WTC11 (cell line): ENCODE results near the gene GLIPR2. TPM values are rescaled to one million over a fixed set of nuclear protein-coding genes. Genes with fewer than 3 reads are reported as not detected.

Experiments used
- ATAC-seq: fragments of 200-7000 bp; cut with Tn5 transposase; 2 replicates; pipeline ENCODE4 v1.10.0; 2021; ENCODE audit warnings: mild to moderate bottlenecking, moderate library complexity
- CTCF ChIA-PET: fragments of 300-600 bp; sonication (Branson Sonifier 250); formaldehyde crosslinking; loops from one replicate; lab custom pipeline; 2021; ENCODE audit warnings: antibody characterized with exemption; lab: Charles Lee
- POLR2A ChIA-PET: fragments of 350-600 bp; sonication (Branson Sonifier 250); formaldehyde crosslinking; loops from one replicate; lab custom pipeline; 2021; ENCODE audit warnings: antibody characterized with exemption; lab: Charles Lee
- DNase-seq: peaks from one replicate; pipeline ENCODE4 v3.0.0; 2021; ENCODE audit warnings: low spot score
- H3K27ac Mint-ChIP-seq: 2 replicates; pipeline ENCODE4 v1.8.0; 2021; ENCODE audit warnings: mixed read lengths
- H3K27me3 Mint-ChIP-seq: 2 replicates; pipeline ENCODE4 v1.8.0; 2021; ENCODE audit warnings: low read depth, mild to moderate bottlenecking, moderate library complexity, mixed read lengths
- H3K36me3 Mint-ChIP-seq: 2 replicates; pipeline ENCODE4 v1.8.0; 2021; ENCODE audit warnings: mixed read lengths
- H3K4me1 Mint-ChIP-seq: 2 replicates; pipeline ENCODE4 v1.8.0; 2022; ENCODE audit warnings: mixed read lengths
- H3K4me3 Mint-ChIP-seq: 2 replicates; pipeline ENCODE4 v1.8.0; 2021; ENCODE audit warnings: mild to moderate bottlenecking, moderate library complexity, mixed read lengths
- H3K9me3 Mint-ChIP-seq: 2 replicates; pipeline ENCODE4 v1.8.0; 2021; ENCODE audit warnings: mixed read lengths
- ESRRA ChIP-seq: sonication (generic); formaldehyde crosslinking; IDR thresholded peaks from 2 replicates; pipeline ENCODE4 v1.8.1; 2022; ENCODE audit warnings: mild to moderate bottlenecking, missing genetic modification reagents, borderline replicate concordance
- FOXP1 ChIP-seq: sonication (generic); formaldehyde crosslinking; IDR thresholded peaks from 2 replicates; pipeline ENCODE4 v1.8.0; 2022; ENCODE audit warnings: missing genetic modification reagents, mild to moderate bottlenecking, moderate library complexity, borderline replicate concordance
- GABPB1 ChIP-seq: sonication (generic); formaldehyde crosslinking; IDR thresholded peaks from 2 replicates; pipeline ENCODE4 v1.8.1; 2023; ENCODE audit warnings: mild to moderate bottlenecking, missing genetic modification reagents
- GTF2I ChIP-seq: fragments of 250-450 bp; sonication (Bioruptor Pico); conservative IDR thresholded peaks from 2 replicates; pipeline ENCODE4 v1.4.0; 2021; ENCODE audit warnings: mild to moderate bottlenecking
- MXD4 ChIP-seq: fragments of 250-450 bp; sonication (Bioruptor Pico); IDR thresholded peaks from 2 replicates; pipeline ENCODE4 v1.8.0; 2021; ENCODE audit warnings: mild to moderate bottlenecking, moderate library complexity, borderline replicate concordance
- NFYB ChIP-seq: sonication (generic); formaldehyde crosslinking; conservative IDR thresholded peaks from 2 replicates; pipeline ENCODE4 v1.8.0; 2022; ENCODE audit warnings: low read depth, missing genetic modification reagents
- RORB ChIP-seq: fragments of 250-450 bp; sonication (Bioruptor Pico); IDR thresholded peaks from 2 replicates; pipeline ENCODE4 v1.9.0; 2021; ENCODE audit warnings: mild to moderate bottlenecking
- STAT6 ChIP-seq: sonication (generic); formaldehyde crosslinking; conservative IDR thresholded peaks from 2 replicates; pipeline ENCODE4 v1.8.1; 2023; ENCODE audit warnings: mild to moderate bottlenecking, low read depth, missing genetic modification reagents, moderate library complexity
- ZNF317 ChIP-seq: sonication (generic); formaldehyde crosslinking; IDR thresholded peaks from 2 replicates; pipeline ENCODE4 v1.8.1; 2023; ENCODE audit warnings: low read depth, mild to moderate bottlenecking, moderate library complexity, missing genetic modification reagents, borderline replicate concordance
- total RNA-seq: library from RNA; stranded (reverse); gene quantifications from 3 replicates; pipeline ENCODE4 v1.2.3, GENCODE V29; 2021
- TF ChIP-seq, protein P1 (sequence below): sonication (generic); formaldehyde crosslinking; IDR thresholded peaks from 2 replicates; pipeline ENCODE4 v1.8.0; 2023; ENCODE audit warnings: missing genetic modification reagents
- TF ChIP-seq, protein P2 (sequence below): fragments of 250-450 bp; sonication (Bioruptor Pico); IDR thresholded peaks from 2 replicates; pipeline ENCODE4 v1.9.0; 2021; ENCODE audit warnings: mild to moderate bottlenecking
- TF ChIP-seq, protein P3 (sequence below): sonication (generic); formaldehyde crosslinking; IDR thresholded peaks from 2 replicates; pipeline ENCODE4 v1.8.0; 2022; ENCODE audit warnings: mild to moderate bottlenecking, missing genetic modification reagents
- TF ChIP-seq, protein P4 (sequence below): sonication (generic); formaldehyde crosslinking; IDR thresholded peaks from 2 replicates; pipeline ENCODE4 v1.8.0; 2022; ENCODE audit warnings: missing genetic modification reagents

Gene GLIPR2
- total RNA-seq, 1 experiment from 2014 or later, result 3.7 TPM

DNA sequence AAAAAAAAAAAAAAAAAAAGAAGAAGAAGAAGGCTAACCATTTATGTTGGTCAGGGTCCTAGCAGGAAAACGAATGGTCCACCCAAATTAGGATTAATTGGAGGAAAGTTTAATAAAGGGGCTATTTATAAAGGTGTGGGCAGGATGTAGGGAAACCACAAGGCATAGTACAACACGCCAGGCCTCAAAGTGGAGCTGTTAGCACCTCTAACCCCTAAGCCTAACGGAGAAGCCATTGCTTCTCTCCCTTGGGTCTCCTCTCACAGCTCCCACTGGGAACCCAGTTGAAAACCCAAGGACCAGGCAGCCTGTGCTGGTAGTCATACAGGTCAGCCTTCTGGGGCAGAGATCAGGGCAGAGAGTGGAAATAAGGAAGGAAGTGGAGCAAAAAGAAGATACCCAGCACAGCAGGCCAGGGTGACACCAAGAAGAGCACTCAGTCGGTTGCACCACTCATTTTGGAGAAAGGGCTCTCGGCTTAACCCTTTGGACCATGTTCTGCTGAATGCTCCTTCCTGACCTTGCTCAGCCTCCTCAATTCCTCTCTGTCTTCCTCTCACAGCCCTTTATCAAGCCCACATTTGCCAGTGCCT, 8.8 kb upstream of the GLIPR2 start (continued):
- TF ChIP-seq, protein P1, sequence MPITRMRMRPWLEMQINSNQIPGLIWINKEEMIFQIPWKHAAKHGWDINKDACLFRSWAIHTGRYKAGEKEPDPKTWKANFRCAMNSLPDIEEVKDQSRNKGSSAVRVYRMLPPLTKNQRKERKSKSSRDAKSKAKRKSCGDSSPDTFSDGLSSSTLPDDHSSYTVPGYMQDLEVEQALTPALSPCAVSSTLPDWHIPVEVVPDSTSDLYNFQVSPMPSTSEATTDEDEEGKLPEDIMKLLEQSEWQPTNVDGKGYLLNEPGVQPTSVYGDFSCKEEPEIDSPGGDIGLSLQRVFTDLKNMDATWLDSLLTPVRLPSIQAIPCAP (CRISPR knock-in tag), result no peak

DNA sequence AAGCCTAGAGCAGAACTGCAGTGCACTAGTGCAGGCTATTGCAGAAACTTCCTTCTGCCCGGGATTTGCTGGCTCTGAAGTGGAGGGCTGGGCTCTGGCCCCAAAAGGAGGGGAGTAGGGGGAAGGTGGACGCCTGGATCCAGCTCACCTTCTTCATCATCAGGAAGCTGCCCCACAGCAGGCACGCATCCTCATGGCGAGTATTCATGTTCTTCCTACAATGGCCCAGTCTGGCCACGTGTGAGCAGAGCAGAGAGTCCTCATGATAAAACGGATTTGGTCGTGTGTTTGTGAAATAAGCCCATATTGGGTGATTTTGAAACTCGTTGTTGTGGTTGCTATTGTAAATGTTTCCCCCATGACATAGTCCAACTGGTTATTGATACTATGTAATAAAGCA, 8.2 kb upstream of the GLIPR2 start:
- H3K4me1 Mint-ChIP-seq, result peaks cover 10% of the 10 kb centered on the region
- no peak overlapping the region for H3K4me3 Mint-ChIP-seq
- TF ChIP-seq, protein P2, sequence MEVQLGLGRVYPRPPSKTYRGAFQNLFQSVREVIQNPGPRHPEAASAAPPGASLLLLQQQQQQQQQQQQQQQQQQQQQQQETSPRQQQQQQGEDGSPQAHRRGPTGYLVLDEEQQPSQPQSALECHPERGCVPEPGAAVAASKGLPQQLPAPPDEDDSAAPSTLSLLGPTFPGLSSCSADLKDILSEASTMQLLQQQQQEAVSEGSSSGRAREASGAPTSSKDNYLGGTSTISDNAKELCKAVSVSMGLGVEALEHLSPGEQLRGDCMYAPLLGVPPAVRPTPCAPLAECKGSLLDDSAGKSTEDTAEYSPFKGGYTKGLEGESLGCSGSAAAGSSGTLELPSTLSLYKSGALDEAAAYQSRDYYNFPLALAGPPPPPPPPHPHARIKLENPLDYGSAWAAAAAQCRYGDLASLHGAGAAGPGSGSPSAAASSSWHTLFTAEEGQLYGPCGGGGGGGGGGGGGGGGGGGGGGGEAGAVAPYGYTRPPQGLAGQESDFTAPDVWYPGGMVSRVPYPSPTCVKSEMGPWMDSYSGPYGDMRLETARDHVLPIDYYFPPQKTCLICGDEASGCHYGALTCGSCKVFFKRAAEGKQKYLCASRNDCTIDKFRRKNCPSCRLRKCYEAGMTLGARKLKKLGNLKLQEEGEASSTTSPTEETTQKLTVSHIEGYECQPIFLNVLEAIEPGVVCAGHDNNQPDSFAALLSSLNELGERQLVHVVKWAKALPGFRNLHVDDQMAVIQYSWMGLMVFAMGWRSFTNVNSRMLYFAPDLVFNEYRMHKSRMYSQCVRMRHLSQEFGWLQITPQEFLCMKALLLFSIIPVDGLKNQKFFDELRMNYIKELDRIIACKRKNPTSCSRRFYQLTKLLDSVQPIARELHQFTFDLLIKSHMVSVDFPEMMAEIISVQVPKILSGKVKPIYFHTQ (CRISPR knock-in tag), result no peak
- TF ChIP-seq, protein P3, sequence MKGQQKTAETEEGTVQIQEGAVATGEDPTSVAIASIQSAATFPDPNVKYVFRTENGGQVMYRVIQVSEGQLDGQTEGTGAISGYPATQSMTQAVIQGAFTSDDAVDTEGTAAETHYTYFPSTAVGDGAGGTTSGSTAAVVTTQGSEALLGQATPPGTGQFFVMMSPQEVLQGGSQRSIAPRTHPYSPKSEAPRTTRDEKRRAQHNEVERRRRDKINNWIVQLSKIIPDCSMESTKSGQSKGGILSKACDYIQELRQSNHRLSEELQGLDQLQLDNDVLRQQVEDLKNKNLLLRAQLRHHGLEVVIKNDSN (CRISPR knock-in tag), result no peak
- TF ChIP-seq FOXP1 (CRISPR knock-in tag) (no peak), GTF2I (CRISPR knock-in tag) (no peak), RORB (CRISPR knock-in tag) (no peak), ESRRA (CRISPR knock-in tag) (no peak), MXD4 (CRISPR knock-in tag) (no peak), GABPB1 (CRISPR knock-in tag) (no peak)
- TF ChIP-seq, all 79 proteins: peak for 0
- ChIA-PET CTCF (no interaction called here), POLR2A (no interaction called here)
- Mint-ChIP-seq H3K9me3 (no peaks in the 10 kb centered on the region), H3K36me3 (no peaks in the 10 kb centered on the region), H3K27ac (no peak overlapping the region), H3K27me3 (peaks cover 27% of the 10 kb centered on the region)
- ATAC-seq (no peak), DNase-seq (no peak)

DNA sequence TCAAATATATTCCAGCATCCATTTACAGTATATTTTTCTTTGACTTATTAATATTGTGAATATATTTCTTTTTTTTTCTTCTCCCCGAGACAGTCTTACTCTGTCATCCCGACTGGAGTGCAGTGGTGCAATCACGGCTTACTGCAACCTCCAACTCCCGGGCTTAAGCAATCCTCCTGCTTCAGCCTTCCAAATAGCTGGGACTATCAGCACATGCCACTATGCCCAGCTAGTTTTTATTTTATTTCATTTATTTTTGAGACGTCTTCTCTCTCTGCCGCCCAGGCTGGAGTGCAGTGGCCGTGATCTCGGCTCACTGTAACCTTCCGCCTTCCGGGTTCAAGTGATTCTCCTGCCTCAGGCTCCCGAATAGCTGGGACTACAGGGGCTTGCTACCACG, 7.4 kb upstream of the GLIPR2 start:
- CTCF ChIA-PET, result interaction anchor here (0.9 to 1.0 kb wide), 3 partner anchors 28 to 121 kb away, joined by 3 to 4 read pairs (median 3); no protein-coding TSS in a partner anchor
- H3K27me3 Mint-ChIP-seq, result peaks cover 35% of the 10 kb centered on the region
- H3K27ac Mint-ChIP-seq, result no peak overlapping the region
- H3K36me3 Mint-ChIP-seq, result no peaks in the 10 kb centered on the region
- peaks cover 10% of the 10 kb centered on the region for H3K4me1 Mint-ChIP-seq
- no peak for DNase-seq
- H3K4me3 Mint-ChIP-seq, result no peak overlapping the region
- POLR2A ChIA-PET, result no interaction called here
- no peak for ATAC-seq
- no peaks in the 10 kb centered on the region for H3K9me3 Mint-ChIP-seq
- TF ChIP-seq, protein P4, sequence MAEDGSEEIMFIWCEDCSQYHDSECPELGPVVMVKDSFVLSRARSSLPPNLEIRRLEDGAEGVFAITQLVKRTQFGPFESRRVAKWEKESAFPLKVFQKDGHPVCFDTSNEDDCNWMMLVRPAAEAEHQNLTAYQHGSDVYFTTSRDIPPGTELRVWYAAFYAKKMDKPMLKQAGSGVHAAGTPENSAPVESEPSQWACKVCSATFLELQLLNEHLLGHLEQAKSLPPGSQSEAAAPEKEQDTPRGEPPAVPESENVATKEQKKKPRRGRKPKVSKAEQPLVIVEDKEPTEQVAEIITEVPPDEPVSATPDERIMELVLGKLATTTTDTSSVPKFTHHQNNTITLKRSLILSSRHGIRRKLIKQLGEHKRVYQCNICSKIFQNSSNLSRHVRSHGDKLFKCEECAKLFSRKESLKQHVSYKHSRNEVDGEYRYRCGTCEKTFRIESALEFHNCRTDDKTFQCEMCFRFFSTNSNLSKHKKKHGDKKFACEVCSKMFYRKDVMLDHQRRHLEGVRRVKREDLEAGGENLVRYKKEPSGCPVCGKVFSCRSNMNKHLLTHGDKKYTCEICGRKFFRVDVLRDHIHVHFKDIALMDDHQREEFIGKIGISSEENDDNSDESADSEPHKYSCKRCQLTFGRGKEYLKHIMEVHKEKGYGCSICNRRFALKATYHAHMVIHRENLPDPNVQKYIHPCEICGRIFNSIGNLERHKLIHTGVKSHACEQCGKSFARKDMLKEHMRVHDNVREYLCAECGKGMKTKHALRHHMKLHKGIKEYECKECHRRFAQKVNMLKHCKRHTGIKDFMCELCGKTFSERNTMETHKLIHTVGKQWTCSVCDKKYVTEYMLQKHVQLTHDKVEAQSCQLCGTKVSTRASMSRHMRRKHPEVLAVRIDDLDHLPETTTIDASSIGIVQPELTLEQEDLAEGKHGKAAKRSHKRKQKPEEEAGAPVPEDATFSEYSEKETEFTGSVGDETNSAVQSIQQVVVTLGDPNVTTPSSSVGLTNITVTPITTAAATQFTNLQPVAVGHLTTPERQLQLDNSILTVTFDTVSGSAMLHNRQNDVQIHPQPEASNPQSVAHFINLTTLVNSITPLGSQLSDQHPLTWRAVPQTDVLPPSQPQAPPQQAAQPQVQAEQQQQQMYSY (CRISPR knock-in tag), result no peak
- TF ChIP-seq NFYB (CRISPR knock-in tag) (no peak), STAT6 (CRISPR knock-in tag) (no peak), ZNF317 (CRISPR knock-in tag) (no peak)
- TF ChIP-seq, protein P2 (CRISPR knock-in tag), result no peak
